Tibial nerve (tissue), 3 donors: ENCODE measurements around the gene PNPO.

ENCODE experiments used
- CTCF ChIP-seq, 5 experiments: fragments of 200-600 bp in 3 of 5; fragments of 450-650 bp in 2 of 5; sonication (generic) in 3 of 5; IDR thresholded peaks; one replicate each; pipeline ENCODE4 v1.5.1; 2016 to 2019; ENCODE audit warnings: antibody characterized with exemption in 5 of 5, mild to moderate bottlenecking in 3 of 5, moderate library complexity in 2 of 5
- POLR2A ChIP-seq, 2 donors: fragments of 450-650 bp; IDR thresholded peaks; one replicate each; pipeline ENCODE4 v1.6.1; 2017; ENCODE audit warnings: antibody characterized with exemption in 2 of 2, mild to moderate bottlenecking in 2 of 2, moderate library complexity in 2 of 2

DNA sequence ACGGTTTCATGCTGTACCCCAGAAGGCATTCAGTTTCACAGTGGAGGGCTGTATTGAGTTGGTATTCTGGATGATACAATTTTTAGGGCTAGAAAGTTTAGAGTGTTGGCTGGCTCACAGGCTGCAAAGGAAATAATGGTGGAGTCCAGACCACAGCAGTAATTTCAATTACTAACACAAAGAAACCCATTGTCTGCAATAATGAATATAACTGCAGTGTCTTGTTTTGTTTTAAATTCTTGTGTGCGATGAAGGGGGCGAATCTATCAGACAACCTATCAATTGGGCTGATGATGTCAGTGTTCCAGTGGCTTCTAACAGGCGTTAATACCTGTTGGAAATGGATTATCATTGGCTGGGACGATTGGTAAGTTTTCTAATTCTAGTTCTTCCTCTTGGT is 43.8 kb upstream of the PNPO start:
- TF ChIP-seq CTCF (IDR thresholded peaks at IDR 0.05), result no peak
- TF ChIP-seq POLR2A (IDR thresholded peaks at IDR 0.05), result no peak
